ENCODE data around the gene TTLL9. TPM values are rescaled to one million over a fixed set of nuclear protein-coding genes. Genes with fewer than 3 reads are reported as not detected.

The TTLL9 gene, protein sequence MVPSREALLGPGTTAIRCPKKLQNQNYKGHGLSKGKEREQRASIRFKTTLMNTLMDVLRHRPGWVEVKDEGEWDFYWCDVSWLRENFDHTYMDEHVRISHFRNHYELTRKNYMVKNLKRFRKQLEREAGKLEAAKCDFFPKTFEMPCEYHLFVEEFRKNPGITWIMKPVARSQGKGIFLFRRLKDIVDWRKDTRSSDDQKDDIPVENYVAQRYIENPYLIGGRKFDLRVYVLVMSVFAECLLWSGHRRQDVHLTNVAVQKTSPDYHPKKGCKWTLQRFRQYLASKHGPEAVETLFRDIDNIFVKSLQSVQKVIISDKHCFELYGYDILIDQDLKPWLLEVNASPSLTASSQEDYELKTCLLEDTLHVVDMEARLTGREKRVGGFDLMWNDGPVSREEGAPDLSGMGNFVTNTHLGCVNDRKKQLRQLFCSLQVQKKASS
- total RNA-seq, result 0.18 TPM in 1 of 2 replicates, not detected in the other

DNA sequence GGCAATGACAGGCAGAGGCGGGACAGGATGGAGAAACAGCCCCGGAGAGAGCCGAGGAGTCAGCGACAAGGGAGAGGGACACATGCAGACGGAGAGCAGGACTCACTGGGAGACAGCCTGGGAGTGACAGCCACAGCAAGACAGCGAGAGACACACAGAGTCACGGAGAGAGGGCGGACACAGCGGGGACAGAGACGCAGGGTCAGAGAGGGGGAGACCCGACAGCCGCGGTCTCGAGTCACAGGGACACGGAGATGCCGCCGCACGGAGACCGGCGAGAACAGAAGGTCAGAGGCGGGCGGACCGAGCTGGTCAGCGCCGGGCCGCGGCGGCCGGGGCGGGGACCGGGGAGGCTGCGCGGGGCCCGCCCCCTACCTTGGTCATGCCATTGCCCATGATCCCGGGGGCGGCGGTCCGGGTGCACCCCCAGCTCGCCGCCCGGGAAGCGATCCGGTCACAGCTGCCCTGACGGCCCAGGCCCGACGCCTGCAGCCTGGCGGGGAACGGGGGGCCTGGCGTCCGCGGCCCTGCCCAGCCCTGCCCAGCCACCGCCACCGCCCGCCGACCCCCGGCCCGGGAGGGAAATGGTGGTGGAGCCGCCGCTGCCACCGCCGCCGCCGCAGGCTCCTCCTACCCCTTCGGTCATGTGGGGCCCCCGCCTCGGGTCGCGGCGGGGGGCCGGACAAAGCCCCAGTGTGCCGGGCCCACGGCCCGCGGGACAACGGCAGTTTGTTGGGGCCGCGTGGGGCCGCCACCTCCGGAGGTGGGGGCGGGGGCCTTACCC is at the start of gene TTLL9, which contains the start of gene DUSP15:
TTLL9 (plus strand) TSS at position 693 of the 784 bp plus-strand sequence. CDS start 493 bp downstream, outside the sequence.
DUSP15 (minus strand) TSS at position 586 of the 784 bp plus-strand sequence; CDS start at position 396, 190 bp downstream.

DNA sequence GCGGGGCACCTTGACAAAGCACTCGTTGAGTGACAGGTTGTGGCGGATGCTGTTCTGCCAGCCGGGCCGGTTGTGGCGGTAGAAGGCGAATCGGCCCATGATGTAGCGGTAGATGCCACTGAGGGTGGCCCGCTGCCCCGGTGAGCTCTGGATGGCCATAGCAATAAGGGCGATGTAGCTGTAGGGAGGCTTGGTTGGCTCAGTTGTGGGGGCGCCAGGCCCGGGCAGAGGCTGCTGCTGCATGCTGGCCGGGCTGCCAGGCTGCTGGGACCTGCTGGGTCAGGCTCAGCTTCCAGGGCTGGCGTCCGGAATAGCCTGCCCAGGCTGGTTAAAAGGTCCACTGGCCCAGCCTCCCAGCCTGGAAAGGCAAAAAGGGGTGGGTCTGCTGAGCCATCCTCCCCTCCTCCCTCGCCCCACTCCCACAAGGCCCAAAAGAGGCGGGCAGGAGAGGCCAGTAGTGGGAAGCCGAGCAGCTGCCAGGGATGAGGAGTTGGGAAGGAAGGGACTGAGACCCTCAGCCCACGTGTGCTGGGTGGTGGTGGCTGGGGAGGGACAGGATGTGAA is 25.1 kb upstream of the TTLL9 start, which contains the start of gene FOXS1:
FOXS1 (minus strand) TSS at position 305 of the 564 bp plus-strand sequence; CDS start at position 243, 62 bp downstream.

DNA sequence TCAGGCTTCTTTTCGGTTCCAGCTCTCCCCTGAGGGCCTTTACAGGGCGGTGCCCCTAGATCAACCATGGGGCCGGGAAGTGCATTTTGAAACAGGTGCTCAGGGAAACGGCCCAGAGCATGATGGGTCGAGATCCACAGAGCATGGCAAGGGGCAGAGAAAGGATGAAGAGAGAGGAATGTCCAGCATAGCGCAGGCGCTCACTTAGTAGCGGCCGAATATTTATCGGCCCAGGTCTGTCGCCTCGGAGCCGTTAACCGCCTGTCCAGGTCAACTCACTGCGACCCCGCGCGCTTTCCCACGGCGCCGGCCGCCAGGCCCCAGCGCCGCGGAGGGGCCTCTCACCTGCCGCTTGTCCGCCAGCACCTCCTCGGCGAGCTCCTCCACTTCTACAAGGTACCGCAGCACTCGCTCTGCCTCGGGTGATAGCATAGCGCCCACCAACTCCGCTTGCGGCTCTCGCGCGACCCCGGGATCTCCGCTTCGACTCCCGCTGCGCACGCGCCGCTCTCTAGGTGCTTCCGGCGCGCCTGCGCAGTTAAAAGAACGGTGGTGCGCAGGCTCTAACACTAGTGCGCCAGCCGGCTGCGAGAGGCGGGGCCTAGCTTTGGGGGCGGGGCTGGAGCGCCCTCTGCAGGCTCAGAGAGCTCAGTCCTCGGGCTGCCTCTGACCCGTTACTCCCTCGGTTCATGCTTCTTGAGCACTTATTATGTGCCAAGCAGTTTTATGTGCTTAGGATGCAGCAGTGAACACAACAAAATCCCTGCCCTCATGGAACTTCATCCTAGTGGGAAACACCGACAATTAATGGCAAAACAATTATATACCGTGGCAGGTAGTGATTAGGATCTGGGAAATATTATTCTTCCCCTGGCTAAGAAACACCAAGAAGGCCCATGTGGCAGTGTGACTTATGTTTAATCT is 81.4 kb downstream of the TTLL9 start, which contains the start of gene PDRG1:
PDRG1 (minus strand) TSS at position 517 of the 924 bp plus-strand sequence; CDS start at position 432, 85 bp downstream.

DNA sequence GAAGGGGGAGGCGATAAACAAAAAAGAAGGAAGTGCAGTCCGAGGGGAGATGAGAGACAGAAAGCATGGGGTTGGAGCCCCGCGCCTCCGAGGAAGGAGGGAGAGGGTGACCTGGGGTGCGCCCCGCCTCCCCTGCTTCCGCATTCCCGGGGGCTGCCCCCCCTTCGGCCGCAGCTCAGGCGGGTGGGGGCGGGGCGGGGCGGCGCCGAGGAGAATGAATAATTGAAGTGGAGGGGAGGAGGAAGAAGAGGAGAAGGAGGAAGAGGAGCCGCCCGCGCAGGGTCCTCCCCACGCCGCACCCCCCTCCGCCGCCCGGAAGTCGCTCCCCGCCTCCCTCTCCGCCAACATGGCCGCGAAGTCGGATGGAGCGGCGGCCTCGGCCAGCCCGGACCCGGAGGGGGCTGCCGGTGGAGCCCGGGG is 97.4 kb downstream of the TTLL9 start, which contains the start of gene XKR7:
XKR7 (plus strand) TSS at position 322 of the 420 bp plus-strand sequence; CDS start at position 347, 25 bp downstream.

Other genes starting within 250 kb of the TTLL9 start
- gene COX4I2, start 232.7 kb upstream of the TTLL9 start, total RNA-seq, result not detected in 2 replicates
- 127 and 128 TPM in 2 replicates for gene BCL2L1, start 147.8 kb upstream of the TTLL9 start, total RNA-seq
- gene TPX2, start 131.3 kb upstream of the TTLL9 start, total RNA-seq, result 20.9 and 26.4 TPM in 2 replicates
- gene MYLK2, start 51.3 kb upstream of the TTLL9 start, total RNA-seq, result under 0.01 TPM in 1 of 2 replicates, not detected in the other
- 1.5 TPM in 1 of 2 replicates, not detected in the other for gene FOXS1, start 25.0 kb upstream of the TTLL9 start, total RNA-seq
- 0.49 TPM in 1 of 2 replicates, not detected in the other for gene DUSP15, start 107 bp upstream of the TTLL9 start, total RNA-seq
- 8.4 and 11.0 TPM in 2 replicates for gene PDRG1, start 81.4 kb downstream of the TTLL9 start, total RNA-seq
- not detected in 2 replicates for gene XKR7, start 97.5 kb downstream of the TTLL9 start, total RNA-seq
- gene CCM2L, start 139.8 kb downstream of the TTLL9 start, total RNA-seq, result 0.65 and 1.8 TPM in 2 replicates
- not detected in 2 replicates for gene HCK, start 181.6 kb downstream of the TTLL9 start, total RNA-seq
- gene TM9SF4, start 239.1 kb downstream of the TTLL9 start, total RNA-seq, result 40.8 and 42.9 TPM in 2 replicates

Measured in cardiac atrium fibroblast (primary cell).